Smooth muscle cell (in vitro differentiated cells): ENCODE measurements around the gene UGT3A2. TPM values are rescaled to one million over a fixed set of nuclear protein-coding genes. Genes with fewer than 3 reads are reported as not detected.
A peak's percentile ranks its signal among the peaks of the same experiment; 100 is the strongest.

Experiments used
- DNase-seq: peaks from one replicate; lab custom pipeline; 2025; ENCODE audit not compliant: unreplicated experiment; lab: John Stamatoyannopoulos, UW
- H2AFZ ChIP-seq: fragments of 200-600 bp; sonication (generic); 2 replicates; pipeline ENCODE4 v1.6.0; 2016; ENCODE audit warnings: antibody characterized with exemption, low read depth, mild to moderate bottlenecking
- H3F3A ChIP-seq: fragments of 200-600 bp; sonication (generic); 2 replicates; pipeline ENCODE4 v1.6.0; 2017; ENCODE audit warnings: antibody characterized with exemption, low read depth
- H3K27ac ChIP-seq: fragments of 200-600 bp; sonication (generic); 2 replicates; pipeline ENCODE4 v1.5.1; 2016; ENCODE audit warnings: low read depth, mild to moderate bottlenecking
- H3K27me3 ChIP-seq: fragments of 200-600 bp; sonication (generic); 2 replicates; pipeline ENCODE4 v1.6.1; 2016; ENCODE audit warnings: low read depth, mild to moderate bottlenecking
- H3K36me3 ChIP-seq: fragments of 200-600 bp; sonication (generic); 2 replicates; pipeline ENCODE4 v1.5.1; 2016; ENCODE audit warnings: low read depth
- H3K4me1 ChIP-seq: fragments of 200-600 bp; sonication (generic); 2 replicates; pipeline ENCODE4 v1.5.1; 2016; ENCODE audit warnings: low read depth
- H3K4me2 ChIP-seq: fragments of 200-600 bp; sonication (generic); 2 replicates; pipeline ENCODE4 v1.6.0; 2016; ENCODE audit warnings: mild to moderate bottlenecking
- H3K4me3 ChIP-seq: fragments of 200-600 bp; sonication (generic); 2 replicates; pipeline ENCODE4 v1.5.1; 2016; ENCODE audit warnings: mild to moderate bottlenecking
- H3K79me2 ChIP-seq: fragments of 200-600 bp; sonication (generic); 2 replicates; pipeline ENCODE4 v1.6.0; 2016; ENCODE audit warnings: low read depth, mild to moderate bottlenecking
- H3K9ac ChIP-seq: fragments of 200-600 bp; sonication (generic); 2 replicates; pipeline ENCODE4 v1.6.0; 2016; ENCODE audit warnings: low read depth
- H3K9me3 ChIP-seq: fragments of 200-600 bp; sonication (generic); replicated peaks from 2 replicates; pipeline ENCODE4 v1.5.1; 2016; ENCODE audit warnings: low read depth
- H4K20me1 ChIP-seq: fragments of 200-600 bp; sonication (generic); 2 replicates; pipeline ENCODE4 v1.6.0; 2016; ENCODE audit warnings: low read depth
- CTCF ChIP-seq: fragments of 200-600 bp; sonication (generic); IDR thresholded peaks from 2 replicates; pipeline ENCODE4 v1.5.1; 2017; ENCODE audit warnings: borderline replicate concordance, mild to moderate bottlenecking, antibody characterized with exemption; ENCODE audit not compliant: insufficient read depth, poor library complexity, severe bottlenecking
- WGBS: methylation state at CpG from one replicate; pipeline ENCODE4 v1.1.7; 2016; ENCODE audit warnings: low lambda C conversion rate; 5-methylcytosine and 5-hydroxymethylcytosine counted together
- polyA plus RNA-seq: library from polyadenylated mRNA; unstranded; fragments of >200 nt; fragmentation: Nextera tagmentation; extraction: Ambion mirVana; gene quantifications from 2 replicates; pipeline ENCODE4 v1.2.1, GENCODE V29; 2016
- total RNA-seq: library from RNA; depleted of rRNA; stranded (reverse); fragments of >200 nt; gene quantifications from 2 replicates; pipeline ENCODE4 v1.2.3, GENCODE V29; 2014

UGT3A2 gene
- total and polyA plus RNA-seq, 2 experiments from 2014 or later, result 0.54 TPM; not detected in 1

- peaks cover 10% of the 10 kb centered on the region for H3K36me3 ChIP-seq
- DNase-seq, result no peak
- WGBS, result 90% methylated on average over 2 of the region's 2 CpGs
Measured at GRCh38 chr5:36105819-36106218, 39.1 kb upstream of the UGT3A2 start.

GRCh38 chr5:36099748-36100147, 33.1 kb upstream of the UGT3A2 start:
- Histone ChIP-seq H3K79me2 (no peaks in the 10 kb centered on the region), H3K4me1 (no peaks in the 10 kb centered on the region), H3K9ac (no peak overlapping the region), H2AFZ (no peak overlapping the region), H3K4me2 (no peak overlapping the region), H3K36me3 (peaks cover under 1% of the 10 kb centered on the region), H4K20me1 (no peaks in the 10 kb centered on the region), H3K9me3 (no peaks in the 10 kb centered on the region), H3F3A (no peaks in the 10 kb centered on the region), H3K4me3 (no peak overlapping the region), H3K27me3 (no peaks in the 10 kb centered on the region), H3K27ac (no peak overlapping the region)
- TF ChIP-seq CTCF, result no peak
- no peak for DNase-seq
- 97% methylated on average over 3 of the region's 3 CpGs for WGBS

More at GRCh38 chr5:36105819-36106218, 39.1 kb upstream of the UGT3A2 start:
- no peaks in the 10 kb centered on the region for H3K9me3 ChIP-seq
- no peak for TF ChIP-seq CTCF
- no peak overlapping the region for H2AFZ ChIP-seq
- no peak overlapping the region for H3K9ac ChIP-seq
- no peaks in the 10 kb centered on the region for H3F3A ChIP-seq
- no peaks in the 10 kb centered on the region for H3K79me2 ChIP-seq
- H3K27me3 ChIP-seq, result no peaks in the 10 kb centered on the region
- H3K4me3 ChIP-seq, result no peak overlapping the region
- H4K20me1 ChIP-seq, result no peaks in the 10 kb centered on the region
- H3K27ac ChIP-seq, result no peak overlapping the region
- H3K4me1 ChIP-seq, result peaks cover 5% of the 10 kb centered on the region
- no peak overlapping the region for H3K4me2 ChIP-seq

- no peak for TF ChIP-seq CTCF
Measured at GRCh38 chr5:36096486-36096885, 29.8 kb upstream of the UGT3A2 start.

GRCh38 chr5:36089989-36090388, 23.3 kb upstream of the UGT3A2 start:
- H2AFZ ChIP-seq, result no peak overlapping the region
- H3K4me1 ChIP-seq, result no peaks in the 10 kb centered on the region
- no peaks in the 10 kb centered on the region for H3K36me3 ChIP-seq
- no peak overlapping the region for H3K4me3 ChIP-seq
- no peaks in the 10 kb centered on the region for H4K20me1 ChIP-seq
- H3K9me3 ChIP-seq, result no peaks in the 10 kb centered on the region
- WGBS, result 60% methylated on average over 2 of the region's 2 CpGs
- no peak overlapping the region for H3K9ac ChIP-seq
- no peaks in the 10 kb centered on the region for H3K79me2 ChIP-seq
- H3F3A ChIP-seq, result no peaks in the 10 kb centered on the region
- DNase-seq, result no peak
- peak; percentile 16 for TF ChIP-seq CTCF
- H3K27ac ChIP-seq, result no peak overlapping the region
- no peaks in the 10 kb centered on the region for H3K27me3 ChIP-seq
- H3K4me2 ChIP-seq, result no peak overlapping the region

More at GRCh38 chr5:36096486-36096885, 29.8 kb upstream of the UGT3A2 start:
- no peaks in the 10 kb centered on the region for H3F3A ChIP-seq
- H3K4me1 ChIP-seq, result no peaks in the 10 kb centered on the region
- no peak overlapping the region for H3K9ac ChIP-seq
- no peak for DNase-seq
- no peak overlapping the region for H3K27ac ChIP-seq
- no peak overlapping the region for H3K4me3 ChIP-seq
- no peaks in the 10 kb centered on the region for H3K79me2 ChIP-seq
- no peaks in the 10 kb centered on the region for H3K36me3 ChIP-seq
- H3K27me3 ChIP-seq, result no peaks in the 10 kb centered on the region
- no peak overlapping the region for H2AFZ ChIP-seq
- H4K20me1 ChIP-seq, result no peaks in the 10 kb centered on the region
- no peaks in the 10 kb centered on the region for H3K9me3 ChIP-seq
- no peak overlapping the region for H3K4me2 ChIP-seq
